GM18511 (cell line): ENCODE data around the gene FTH1.
"Not testable (repeated sequence)": the region's sequence is repeated elsewhere in the genome, so short reads cannot be mapped to it uniquely, and the experiment has no call there.

Experiments used
- ATAC-seq: cut with Tn5 transposase; IDR thresholded peaks from one replicate; pipeline ENCODE4 v1.9.1; 2021; ENCODE audit warnings: mild to moderate bottlenecking, moderate library complexity; ENCODE audit not compliant: unreplicated experiment

Gene FTH1

DNA sequence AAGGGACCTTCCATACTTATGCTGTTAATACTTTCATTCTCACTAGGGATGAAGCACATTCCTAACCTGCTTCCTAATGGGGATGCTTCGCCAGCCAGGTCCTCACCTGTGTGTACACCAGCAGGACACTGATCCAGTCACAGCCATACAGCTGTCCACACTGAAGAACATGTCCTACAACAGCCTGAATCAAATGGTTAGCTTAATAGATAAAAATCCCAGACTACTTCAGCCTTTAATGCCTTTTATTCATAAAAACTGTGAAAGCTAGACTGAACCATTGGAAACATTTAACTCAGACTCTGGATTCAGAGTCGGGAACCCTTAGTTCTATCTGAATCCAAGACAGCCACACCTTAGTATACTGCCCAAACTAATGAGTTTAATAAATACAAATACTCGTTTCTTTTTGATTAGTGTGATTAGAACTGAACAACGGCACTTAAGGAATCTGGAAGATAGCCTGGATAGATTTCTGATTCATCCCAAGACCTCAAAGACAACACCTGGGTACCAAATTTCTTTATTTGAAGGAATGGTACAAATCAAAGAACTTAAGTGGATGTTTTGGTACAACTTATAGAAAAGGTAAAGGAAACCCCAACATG is 3.3 kb downstream of the FTH1 start:
- ATAC-seq: no peak

- no peak for ATAC-seq
Measured at GRCh38 chr11:61963282-61964057, 4.0 kb downstream of the FTH1 start.

GRCh38 chr11:61963016-61963281 is 4.5 kb downstream of the FTH1 start:
- no peak for ATAC-seq

- ATAC-seq: no peak
Measured at GRCh38 chr11:61962213-61963015, 5.0 kb downstream of the FTH1 start.

- no peak for ATAC-seq
Measured at GRCh38 chr11:61961570-61962212, 5.7 kb downstream of the FTH1 start.

DNA sequence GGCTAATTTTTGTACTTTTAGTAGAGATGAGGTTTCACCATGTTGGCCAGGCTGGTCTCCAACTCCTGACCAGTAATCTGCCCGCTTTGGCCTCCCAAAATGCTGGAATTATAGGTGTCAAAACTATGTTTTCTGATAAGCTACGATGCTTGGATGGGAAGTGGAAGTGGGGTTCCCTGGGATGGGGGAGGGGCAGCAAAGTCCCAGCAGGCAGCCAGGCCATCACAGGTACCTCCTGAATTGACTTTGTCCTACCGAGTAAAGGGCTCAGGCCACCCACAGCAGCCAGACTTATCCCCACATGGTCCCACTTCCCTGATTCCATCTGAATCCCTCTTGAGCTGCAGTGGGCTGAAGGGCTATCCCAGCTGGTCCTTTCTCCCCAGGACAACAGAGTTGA is 6.9 kb downstream of the FTH1 start:
- no peak for ATAC-seq

- no peak for ATAC-seq
Measured at GRCh38 chr11:61959678-61960077, 7.8 kb downstream of the FTH1 start.

DNA sequence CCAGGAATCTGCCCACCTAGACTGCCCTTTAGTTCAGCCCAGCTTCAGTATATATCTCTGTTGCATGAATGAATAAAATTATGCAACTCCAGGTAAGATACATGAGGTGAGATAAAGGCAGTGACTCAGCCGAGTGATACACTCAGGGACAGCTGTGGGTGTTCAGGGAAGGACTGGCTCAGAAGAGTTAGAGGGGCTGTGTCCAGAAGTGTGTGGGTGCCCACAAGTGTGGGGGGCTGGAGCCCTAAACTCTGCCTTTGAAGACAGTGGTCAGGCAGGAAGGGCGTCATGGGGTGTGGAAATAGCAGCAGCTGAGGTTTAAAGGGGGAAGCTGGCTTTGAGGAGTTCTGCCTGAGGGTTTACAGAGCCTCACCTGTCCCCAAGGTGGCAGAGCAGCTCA is 8.3 kb downstream of the FTH1 start:
- ATAC-seq: no peak

DNA sequence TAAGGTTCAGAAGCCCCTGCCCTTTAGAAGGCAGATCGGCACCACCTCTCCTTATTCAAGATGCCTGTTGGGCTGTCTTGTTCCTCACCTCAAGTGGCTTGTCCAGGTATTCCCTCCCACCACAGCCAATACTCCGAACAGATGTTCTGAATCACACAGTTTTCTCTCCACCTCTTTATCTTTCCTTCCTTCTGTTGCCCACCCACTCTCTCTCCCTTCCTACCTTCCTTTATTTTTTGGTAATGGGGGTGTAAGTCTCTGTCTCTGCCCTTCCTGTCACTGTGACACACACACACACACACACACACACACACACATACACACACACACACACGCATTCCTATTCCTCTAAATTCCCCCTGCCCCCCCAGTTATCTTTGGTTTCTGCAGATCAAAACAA is 8.8 kb downstream of the FTH1 start:
- no peak for ATAC-seq

GRCh38 chr11:61957021-61957770 is 10.2 kb downstream of the FTH1 start:
- no peak for ATAC-seq

- ATAC-seq: no peak
Measured at GRCh38 chr11:61956191-61957020, 11.0 kb downstream of the FTH1 start.

- no peak for ATAC-seq
Measured at GRCh38 chr11:61955422-61956135, 11.9 kb downstream of the FTH1 start.

- ATAC-seq: no peak
Measured at GRCh38 chr11:61954851-61955421, 12.5 kb downstream of the FTH1 start.

DNA sequence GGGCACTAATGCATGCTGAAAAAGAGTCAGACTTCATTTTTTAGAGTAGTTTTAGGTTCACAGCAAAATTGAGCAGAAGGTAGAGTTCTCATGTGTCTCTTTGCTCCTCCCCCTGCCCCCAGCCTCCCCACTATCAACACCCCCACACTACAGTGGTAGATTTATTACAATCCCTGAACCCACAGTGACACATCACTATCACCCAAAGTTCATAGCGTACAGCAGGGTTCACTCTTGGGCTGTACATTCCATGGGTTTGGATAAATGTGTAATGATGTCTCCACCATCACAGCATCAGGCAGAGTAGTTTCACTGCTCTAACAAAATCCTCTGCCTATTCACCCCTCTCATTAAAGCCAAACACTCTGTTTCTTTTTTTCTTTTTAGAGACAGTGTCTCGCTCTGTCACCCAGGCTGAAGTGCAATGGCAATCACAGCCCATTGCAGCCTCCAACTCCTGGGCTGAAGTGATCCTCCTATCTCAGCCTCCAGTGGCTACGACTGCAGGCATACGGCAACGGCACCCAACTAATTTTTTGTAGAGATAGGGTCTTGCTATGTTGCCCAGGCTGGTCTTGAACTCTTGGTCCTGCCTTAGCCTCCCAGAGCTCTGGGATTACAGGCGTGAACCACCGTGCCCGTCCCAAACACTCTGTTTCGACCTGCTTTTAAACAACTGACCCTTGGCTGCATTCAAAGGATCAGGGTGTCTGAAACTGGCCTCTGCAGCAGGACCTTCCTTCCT is 13.2 kb downstream of the FTH1 start:
- no peak for ATAC-seq

DNA sequence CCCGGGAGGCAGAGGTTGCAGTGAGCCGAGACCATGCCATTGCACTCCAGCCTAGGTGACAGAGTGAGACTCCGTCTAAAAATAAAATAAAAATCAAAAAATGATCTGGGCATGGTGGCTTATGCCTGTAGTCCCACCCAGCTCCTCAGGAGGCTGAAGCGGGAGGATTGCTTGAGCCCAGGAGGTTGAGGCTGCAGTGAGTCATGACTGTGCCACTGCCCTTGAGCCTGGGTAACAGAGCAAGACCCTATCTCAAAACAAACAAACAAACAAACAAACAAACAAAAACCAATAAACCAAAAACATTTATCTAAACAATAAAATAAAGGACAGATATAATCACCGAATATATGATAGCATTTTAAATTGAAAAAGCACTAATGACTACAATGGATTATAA is 13.8 kb downstream of the FTH1 start:
- not testable (repeated sequence) for ATAC-seq

GRCh38 chr11:61952882-61953281 is 14.6 kb downstream of the FTH1 start:
- no peak for ATAC-seq

DNA sequence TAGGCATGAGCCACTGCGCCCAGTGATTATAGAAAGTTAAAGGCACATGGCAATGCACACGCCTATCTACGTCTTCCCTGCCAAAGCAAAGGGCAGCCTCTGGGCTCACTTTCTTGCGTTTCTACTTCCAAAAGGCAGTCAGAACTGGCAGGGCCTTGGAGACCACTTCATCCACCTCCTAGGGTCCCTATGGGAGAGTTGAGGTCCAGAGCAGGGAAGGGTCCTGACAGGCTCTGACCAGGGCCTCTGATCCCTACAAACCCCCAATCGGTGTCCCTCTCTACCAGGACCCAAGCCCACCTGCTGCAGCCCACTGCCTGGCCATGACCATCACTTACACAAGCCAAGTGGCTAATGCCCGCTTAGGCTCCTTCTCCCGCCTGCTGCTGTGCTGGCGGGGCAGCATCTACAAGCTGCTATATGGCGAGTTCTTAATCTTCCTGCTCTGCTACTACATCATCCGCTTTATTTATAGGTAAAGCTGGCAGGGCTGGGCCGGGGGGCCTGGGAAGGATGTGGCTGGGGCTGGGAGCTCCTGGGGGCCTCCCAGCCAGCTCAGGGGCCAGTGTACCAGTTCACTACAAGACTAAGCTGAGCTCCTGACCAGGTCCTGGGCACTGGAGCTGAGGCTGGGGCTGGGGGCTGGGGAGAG is 15.8 kb downstream of the FTH1 start:
- ATAC-seq: no peak

DNA sequence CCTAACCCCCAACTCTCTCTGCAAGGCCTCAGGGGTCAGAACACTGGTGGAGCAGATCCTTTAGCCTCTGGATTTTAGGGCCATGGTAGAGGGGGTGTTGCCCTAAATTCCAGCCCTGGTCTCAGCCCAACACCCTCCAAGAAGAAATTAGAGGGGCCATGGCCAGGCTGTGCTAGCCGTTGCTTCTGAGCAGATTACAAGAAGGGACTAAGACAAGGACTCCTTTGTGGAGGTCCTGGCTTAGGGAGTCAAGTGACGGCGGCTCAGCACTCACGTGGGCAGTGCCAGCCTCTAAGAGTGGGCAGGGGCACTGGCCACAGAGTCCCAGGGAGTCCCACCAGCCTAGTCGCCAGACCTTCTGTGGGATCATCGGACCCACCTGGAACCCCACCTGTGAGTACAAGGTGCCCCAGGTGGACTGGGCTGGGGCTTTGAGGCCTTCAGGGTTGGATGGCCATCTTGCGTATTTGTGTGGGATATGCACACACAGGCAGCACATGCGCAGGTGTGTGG is 17.3 kb downstream of the FTH1 start, which contains the start of gene BEST1:
Gene BEST1, plus strand, starts transcription at position 317 of the 513 bp plus-strand sequence. CDS start 1,456 bp downstream, outside the sequence.
- no peak for ATAC-seq
